OCI-LY7 (cell line): ENCODE measurements around the gene MAN2C1. TPM values are rescaled to one million over a fixed set of nuclear protein-coding genes. Genes with fewer than 3 reads are reported as not detected.
A peak's percentile ranks its signal among the peaks of the same experiment; 100 is the strongest.

ENCODE experiments used
- BruUV-seq: library from RNA; stranded (reverse); fragments of 400-500 nt; replicated peaks from 2 replicates; lab custom pipeline; 2021; lab: Mats Ljungman, UMichigan
- CTCF ChIA-PET: fragments of 300-600 bp; sonication (Branson Sonifier 250); formaldehyde crosslinking; loops from one replicate; lab custom pipeline; 2022; ENCODE audit warnings: antibody characterized with exemption; ENCODE audit not compliant: unreplicated experiment; lab: Charles Lee
- POLR2A ChIA-PET: fragments of 300-600 bp; sonication (Branson Sonifier 250); formaldehyde crosslinking; loops from one replicate; lab custom pipeline; 2022; ENCODE audit warnings: antibody characterized with exemption; lab: Charles Lee
- DNase-seq: peaks from one replicate; pipeline ENCODE4 v3.0.0-alpha.2; 2015; ENCODE audit warnings: low spot score
- H2AFZ ChIP-seq: fragments of 200-600 bp; sonication (generic), shearing (Covaris generic); 2 replicates; pipeline ENCODE4 v1.6.1; 2014; ENCODE audit warnings: mild to moderate bottlenecking, antibody characterized with exemption, low read length, moderate library complexity
- H3K27ac ChIP-seq: fragments of 200-600 bp; sonication (generic); 2 replicates; pipeline ENCODE4 v1.5.1; 2014; ENCODE audit warnings: mixed run types, low read depth, mild to moderate bottlenecking, moderate library complexity, low read length, inconsistent platforms; ENCODE audit not compliant: poor library complexity, severe bottlenecking
- H3K36me3 ChIP-seq: fragments of 200-600 bp; sonication (generic); 2 replicates; pipeline ENCODE4 v1.6.1; 2014; ENCODE audit warnings: mild to moderate bottlenecking, antibody characterized with exemption, low read length, moderate library complexity, mixed read lengths; ENCODE audit not compliant: insufficient read depth
- H3K4me1 ChIP-seq: fragments of 200-600 bp; sonication (generic); 2 replicates; pipeline ENCODE4 v1.5.1; 2014; ENCODE audit warnings: mild to moderate bottlenecking, low read length; ENCODE audit not compliant: insufficient read depth, poor library complexity, severe bottlenecking
- H3K4me2 ChIP-seq: fragments of 200-600 bp; sonication (generic); 2 replicates; pipeline ENCODE4 v1.6.1; 2014; ENCODE audit warnings: mild to moderate bottlenecking, low read length
- H3K4me3 ChIP-seq: fragments of 200-600 bp; sonication (generic); 2 replicates; pipeline ENCODE4 v1.5.1; 2014; ENCODE audit warnings: mild to moderate bottlenecking, low read depth, low read length; ENCODE audit not compliant: poor library complexity, severe bottlenecking
- H3K79me2 ChIP-seq: fragments of 200-600 bp; sonication (generic); 2 replicates; pipeline ENCODE4 v1.6.1; 2016; ENCODE audit warnings: low read depth, mild to moderate bottlenecking, low read length, moderate library complexity, mixed read lengths; ENCODE audit not compliant: insufficient read depth
- H3K9me2 ChIP-seq: fragments of 200-600 bp; sonication (generic); 2 replicates; pipeline ENCODE4 v1.6.1; 2016; ENCODE audit warnings: mild to moderate bottlenecking, low read length, mixed read lengths; ENCODE audit not compliant: insufficient read depth
- H3K9me3 ChIP-seq: fragments of 200-600 bp; sonication (generic); 2 replicates; pipeline ENCODE4 v1.6.1; 2014; ENCODE audit warnings: mild to moderate bottlenecking, mixed run types, low read length, mixed read lengths
- H4K20me1 ChIP-seq: fragments of 200-600 bp; sonication (generic); 2 replicates; pipeline ENCODE4 v1.6.1; 2014; ENCODE audit warnings: mild to moderate bottlenecking, antibody characterized with exemption, low read length, moderate library complexity, mixed read lengths; ENCODE audit not compliant: insufficient read depth
- CTCF ChIP-seq: fragments of 200-600 bp; sonication (generic); conservative IDR thresholded peaks from 2 replicates; pipeline ENCODE4 v1.5.1; 2014; ENCODE audit warnings: mild to moderate bottlenecking, antibody characterized with exemption, low read length, moderate library complexity, mixed read lengths
- EZH2phosphoT487 ChIP-seq: fragments of 200-600 bp; sonication (generic); IDR thresholded peaks from 2 replicates; pipeline ENCODE4 v1.6.1; 2018; ENCODE audit warnings: low read depth, borderline replicate concordance, mild to moderate bottlenecking, mixed run types, antibody characterized with exemption, low read length, moderate library complexity, mixed read lengths
- intact Hi-C: fragments of 100-400 bp; cut with micrococcal nuclease; formaldehyde crosslinking; loops from one replicate; pipeline ENCODE4 v1.10.0; 2022; ENCODE audit not compliant: unreplicated experiment
- total RNA-seq, 2 experiments: library from RNA; depleted of rRNA in 1 of 2; stranded (reverse); fragments of >200 nt in 1 of 2; shearing (Covaris generic) in 1 of 2; gene quantifications; 2 replicates each; pipeline ENCODE4 v1.2.3, GENCODE V29; 2014 to 2022

The MAN2C1 gene
- total RNA-seq, 2 experiments from 2014 or later, result 98.8 to 141 TPM

DNA sequence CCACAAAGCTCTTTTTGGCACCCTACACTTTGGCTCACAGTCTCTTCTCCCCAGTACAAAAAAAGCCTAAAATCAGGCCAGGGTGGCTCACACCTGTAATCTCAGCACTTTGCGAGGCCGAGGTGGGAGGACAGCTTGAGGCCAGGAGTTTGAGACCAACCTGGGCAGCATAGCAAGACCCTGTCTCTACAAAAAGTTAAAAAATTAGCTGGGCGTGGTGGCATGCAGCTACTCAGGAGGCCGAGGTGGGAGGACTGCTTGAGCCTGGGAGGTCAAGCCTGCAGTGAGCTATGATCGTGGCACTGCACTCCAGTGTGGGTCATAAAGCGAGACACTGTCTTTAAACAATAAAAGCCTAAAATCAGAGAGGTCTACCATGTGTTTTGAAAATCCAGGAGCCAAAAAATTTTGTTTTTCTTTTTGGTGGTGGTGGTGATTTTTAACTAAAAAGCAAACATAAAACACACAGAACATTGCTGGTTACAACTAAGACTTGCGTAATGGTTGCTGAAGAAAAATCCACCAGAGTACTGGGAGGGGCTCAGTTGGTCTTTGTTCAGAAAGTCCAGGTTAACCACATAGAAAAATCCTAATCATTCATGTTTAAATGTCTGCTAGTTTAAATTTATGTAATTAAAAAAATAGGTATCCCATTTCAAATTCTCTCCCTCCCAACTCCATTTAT is 1.6 kb upstream of the MAN2C1 start:
- H3K9me2 ChIP-seq, result no peaks in the 10 kb centered on the region
- TF ChIP-seq EZH2phosphoT487 (no peak), CTCF (no peak)
- H4K20me1 ChIP-seq, result no peaks in the 10 kb centered on the region
- H3K9me3 ChIP-seq, result no peaks in the 10 kb centered on the region
- H3K4me2 ChIP-seq, result peak overlapping the region; percentile 86
- no peak overlapping the region for H2AFZ ChIP-seq
- BruUV-seq, result no TSS peak
- H3K79me2 ChIP-seq, result peaks cover 17% of the 10 kb centered on the region; the same call in 1 of the 2 replicates
- peak overlapping the region; percentile 77 for H3K4me3 ChIP-seq
- CTCF ChIA-PET, result no interaction called here
- peaks cover 23% of the 10 kb centered on the region for H3K4me1 ChIP-seq
- DNase-seq, result no peak
- intact Hi-C loops, result no loop called here
- POLR2A ChIA-PET, result interaction anchor here (0.6 to 3.8 kb wide), 4 partner anchors 23 to 271 kb away, joined by 3 to 29 read pairs (median 13); partner anchors contain the start of gene IMP3
- H3K36me3 ChIP-seq, result peaks cover 75% of the 10 kb centered on the region
- H3K27ac ChIP-seq, result peak overlapping the region; percentile 88

GRCh38 chr15:75368689-75369239 is 357 bp upstream of the MAN2C1 start:
- Histone ChIP-seq H3K9me3 (no peaks in the 10 kb centered on the region), H3K9me2 (no peaks in the 10 kb centered on the region), H3K4me3 (peak overlapping the region; percentile 77), H3K4me2 (peak overlapping the region; percentile 86), H3K4me1 (peaks cover 23% of the 10 kb centered on the region), H3K79me2 (peaks cover 17% of the 10 kb centered on the region; the same call in 1 of the 2 replicates), H4K20me1 (no peaks in the 10 kb centered on the region), H3K27ac (peak overlapping the region; percentile 88), H2AFZ (peak overlapping the region; percentile 55; the same call in 1 of the 2 replicates), H3K36me3 (peaks cover 66% of the 10 kb centered on the region)
- POLR2A ChIA-PET, result interaction anchor here (0.7 to 3.8 kb wide), 8 partner anchors 19 to 272 kb away, joined by 3 to 29 read pairs (median 6); partner anchors contain the start of genes IMP3 and SIN3A
- DNase-seq, result no peak
- TF ChIP-seq CTCF, result no peak
- no peak for TF ChIP-seq EZH2phosphoT487
- intact Hi-C loops, result loop anchor here (1.0 kb wide), 5 partner anchors 21 to 315 kb away; partner anchors contain the start of genes NEIL1, SIN3A and SNUPN
- BruUV-seq, result TSS peak; percentile 90
- CTCF ChIA-PET, result interaction anchor here (1.3 to 1.5 kb wide), 3 partner anchors 271 to 335 kb away, joined by 3 to 6 read pairs (median 5); partner anchors contain the start of gene IMP3
